Daoy (cell line): Measurements from ENCODE around the gene SPAG9. TPM values are rescaled to one million over a fixed set of nuclear protein-coding genes. Genes with fewer than 3 reads are reported as not detected.

ENCODE experiments used
- DNase-seq: peaks from one replicate; pipeline ENCODE4 v3.0.0-alpha.2; 2015; ENCODE audit warnings: low read depth
- total RNA-seq: library from RNA; depleted of rRNA; stranded (reverse); fragments of >200 nt; shearing (Covaris generic); gene quantifications from 2 replicates; pipeline ENCODE4 v1.2.3, GENCODE V29; 2014

SPAG9 gene
- total RNA-seq, 1 experiment from 2014 or later = 54.2 TPM

DNA sequence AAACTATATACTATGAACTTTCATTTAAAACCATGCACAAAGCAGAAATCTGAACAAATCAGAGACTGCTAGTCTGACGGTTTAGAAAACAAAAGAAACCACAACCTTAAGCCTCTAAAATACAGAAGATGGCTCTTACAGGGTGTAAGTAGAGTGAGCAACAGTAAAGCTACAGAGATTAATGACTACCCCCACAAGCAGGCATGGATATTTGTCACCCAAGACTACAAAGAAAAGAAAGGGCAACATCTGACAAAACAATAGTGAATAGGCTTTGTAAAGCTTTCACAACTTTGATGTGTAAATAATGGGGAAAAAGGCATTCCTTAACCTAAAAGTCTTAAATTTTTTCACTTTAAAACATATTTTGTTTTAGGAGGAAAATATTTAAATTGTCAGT lies 75.0 kb downstream of the SPAG9 start:
- DNase-seq = no peak

DNA sequence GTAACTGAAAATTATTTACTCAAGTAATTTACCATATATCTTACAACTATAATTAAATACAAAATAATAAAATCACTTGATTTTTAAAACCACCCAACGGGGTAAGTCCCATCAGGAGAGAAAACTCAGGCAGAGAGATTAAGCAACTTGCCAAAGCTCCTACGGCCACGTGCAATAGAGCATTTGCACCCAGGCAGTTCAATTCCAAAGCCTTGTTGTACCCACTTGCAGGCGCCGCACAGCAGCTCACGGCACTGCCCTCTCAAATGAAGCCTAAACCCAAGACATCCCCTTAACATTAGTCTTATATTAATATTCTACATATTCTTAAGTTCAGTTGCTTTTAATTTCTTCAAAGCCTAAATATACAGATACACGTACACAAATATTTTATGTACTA lies 75.7 kb downstream of the SPAG9 start:
- DNase-seq = no peak

DNA sequence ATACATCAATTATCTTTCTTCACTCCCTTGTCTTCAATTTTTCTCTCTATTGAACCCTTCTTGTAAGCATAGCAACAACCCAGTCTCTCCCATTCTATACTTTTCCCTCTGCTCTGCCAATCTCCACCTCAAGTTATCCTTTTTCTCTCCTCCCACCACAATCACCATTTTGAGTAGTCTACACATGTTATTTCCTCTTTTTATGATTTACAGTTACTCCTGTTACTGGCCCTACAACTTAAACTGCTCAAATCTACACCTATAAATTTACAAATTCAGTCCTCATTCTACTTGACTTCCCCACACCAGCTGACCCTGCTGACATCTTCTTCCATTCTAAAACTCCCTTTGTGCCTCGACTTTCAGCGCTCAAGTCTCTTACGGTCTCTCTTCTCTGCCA lies 84.6 kb downstream of the SPAG9 start:
- DNase-seq = no peak

- no peak for DNase-seq
Observed at GRCh38 chr17:51035431-51035830, 85.2 kb downstream of the SPAG9 start.

DNA sequence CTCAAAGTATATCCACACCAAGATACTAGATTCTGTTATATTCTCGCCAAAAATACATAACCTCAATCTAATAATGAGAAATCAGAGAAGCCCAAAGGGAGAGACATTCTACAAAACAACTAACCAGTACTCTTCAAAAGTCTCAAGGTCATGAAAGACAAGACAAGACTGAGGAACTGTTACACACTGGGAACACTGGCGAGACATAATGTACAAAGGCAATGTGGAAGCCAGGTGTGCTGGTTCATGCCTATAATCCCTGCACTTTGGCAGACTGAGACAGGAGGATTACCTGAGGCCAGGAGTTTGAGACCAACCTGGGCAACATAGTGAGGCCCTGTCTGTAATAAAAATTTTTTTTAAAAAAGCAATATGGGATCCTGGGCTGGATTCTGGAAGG lies 85.9 kb downstream of the SPAG9 start:
- DNase-seq = no peak

GRCh38 chr17:51032850-51033249 lies 87.8 kb downstream of the SPAG9 start:
- DNase-seq = no peak

DNA sequence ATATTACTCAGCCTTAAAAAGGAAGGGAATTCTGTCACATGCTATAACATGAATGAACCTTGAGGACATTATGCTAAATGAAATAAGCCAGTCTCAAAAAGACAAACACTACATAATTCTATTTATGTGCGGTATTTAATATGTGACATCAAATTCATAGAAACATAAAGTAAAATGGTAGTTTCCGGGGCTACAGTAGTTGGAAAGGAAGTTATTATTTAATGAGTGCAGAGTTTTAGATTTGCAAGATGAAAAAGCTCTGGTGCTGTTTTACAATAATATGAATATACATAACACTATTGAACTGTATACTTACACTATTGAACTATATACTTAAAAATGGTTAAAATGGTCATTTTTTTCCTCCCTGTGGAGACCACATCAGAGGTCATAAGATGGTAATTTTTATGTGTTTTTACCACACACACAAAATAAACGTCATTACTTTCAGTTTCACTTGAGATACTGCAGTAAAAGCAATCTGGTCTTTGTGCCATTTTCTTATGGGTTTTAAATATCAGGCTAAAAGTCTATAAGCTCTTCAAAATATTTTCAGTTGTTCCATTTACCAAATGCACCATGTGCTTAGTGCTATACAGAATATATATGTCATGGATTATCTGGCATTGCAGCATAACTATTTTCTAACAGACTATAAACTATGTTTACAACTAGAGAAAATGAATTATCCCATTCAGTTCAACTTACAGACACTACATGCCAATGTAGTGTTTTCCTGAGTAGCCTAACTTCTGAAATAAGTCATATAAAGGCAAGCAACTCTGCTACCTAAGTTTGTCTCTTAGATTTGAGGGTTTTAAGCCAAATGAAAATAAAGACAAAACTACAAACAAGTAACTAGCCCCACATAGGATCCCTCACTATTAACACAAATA lies 90.9 kb downstream of the SPAG9 start:
- DNase-seq = no peak

DNA sequence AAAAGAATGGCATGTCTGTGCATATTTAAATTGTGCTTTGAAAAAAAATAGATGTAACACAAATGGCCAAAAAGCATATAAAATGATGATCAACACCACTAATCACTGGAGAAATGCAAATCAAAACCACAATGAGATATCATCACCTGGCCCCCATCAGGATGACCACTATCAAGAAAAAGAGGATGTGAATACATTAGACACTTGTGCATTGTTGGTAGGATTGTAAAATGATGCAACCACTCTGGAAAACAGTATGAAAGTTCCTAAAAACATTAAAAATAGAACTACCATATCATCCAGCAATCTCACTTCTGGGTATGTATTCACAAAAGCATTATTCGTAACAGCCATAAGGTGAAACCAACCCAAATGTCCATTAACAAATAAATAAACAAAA lies 91.5 kb downstream of the SPAG9 start:
- no peak for DNase-seq

- DNase-seq = no peak
Observed at GRCh38 chr17:51028176-51028863, 92.3 kb downstream of the SPAG9 start.

- no peak for DNase-seq
Observed at GRCh38 chr17:51018541-51018940, 102.1 kb downstream of the SPAG9 start.

DNA sequence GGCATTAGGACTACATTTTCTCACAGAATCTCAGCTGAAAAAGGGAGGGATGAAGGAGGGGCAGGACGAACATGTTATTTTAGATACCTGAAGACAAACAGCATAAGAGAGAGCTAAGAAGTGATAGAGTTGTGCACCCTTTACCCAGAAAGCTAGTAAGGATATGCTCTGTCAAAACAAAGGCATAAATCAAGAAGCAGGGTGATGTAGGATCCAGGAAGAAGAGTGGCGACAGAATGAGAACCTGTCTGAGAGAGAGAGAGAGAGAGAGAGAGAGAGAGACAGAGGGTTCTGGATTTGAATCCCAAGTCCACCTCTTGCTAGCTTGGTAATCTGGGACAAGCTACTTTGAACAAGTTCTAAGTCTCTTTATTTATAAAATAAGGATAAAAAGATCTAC lies 103.4 kb downstream of the SPAG9 start:
- DNase-seq = no peak

DNA sequence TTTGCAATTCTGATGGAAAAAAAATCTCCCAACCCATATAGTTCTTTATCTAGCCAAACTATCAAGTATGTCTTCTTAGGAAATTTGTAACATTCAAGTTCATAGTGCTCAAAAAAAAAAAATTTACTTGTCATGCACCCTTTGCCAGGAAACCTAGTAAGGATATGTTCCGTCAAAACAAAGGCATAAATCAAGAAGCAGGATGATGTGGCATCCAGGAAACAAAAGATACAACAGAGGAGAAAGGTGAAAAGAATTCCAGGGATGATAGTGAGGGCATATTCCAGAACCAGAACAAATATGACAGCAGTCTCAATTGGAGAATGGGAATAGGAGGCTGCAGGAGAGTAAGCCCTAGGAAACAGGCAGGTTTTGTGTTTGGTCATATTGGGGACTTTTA lies 104.6 kb downstream of the SPAG9 start:
- no peak for DNase-seq

GRCh38 chr17:51015145-51015558 lies 105.5 kb downstream of the SPAG9 start:
- no peak for DNase-seq

- DNase-seq = no peak
Observed at GRCh38 chr17:51014129-51014528, 106.5 kb downstream of the SPAG9 start.

GRCh38 chr17:51013322-51013721 lies 107.3 kb downstream of the SPAG9 start:
- DNase-seq = no peak

DNA sequence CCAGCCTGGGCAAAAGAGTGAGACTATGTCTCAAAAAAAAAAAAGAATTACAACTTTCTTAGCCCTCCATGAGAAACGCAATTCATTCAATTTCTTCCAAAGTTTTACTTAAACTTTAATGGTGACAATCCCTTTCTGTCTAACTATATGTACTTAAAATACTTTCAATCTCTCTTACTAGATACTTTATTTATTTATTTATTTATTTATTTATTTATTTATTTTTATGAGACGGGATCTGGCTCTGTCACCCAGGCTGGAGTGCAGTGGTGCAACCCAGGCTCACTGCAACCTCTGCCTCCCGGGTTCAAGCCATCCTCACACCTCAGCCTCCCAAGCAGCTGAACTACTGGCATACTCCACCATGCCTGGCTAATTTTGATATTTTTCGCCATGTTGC lies 108.1 kb downstream of the SPAG9 start:
- no peak for DNase-seq

GRCh38 chr17:51010173-51010675 lies 110.4 kb downstream of the SPAG9 start:
- DNase-seq = no peak

DNA sequence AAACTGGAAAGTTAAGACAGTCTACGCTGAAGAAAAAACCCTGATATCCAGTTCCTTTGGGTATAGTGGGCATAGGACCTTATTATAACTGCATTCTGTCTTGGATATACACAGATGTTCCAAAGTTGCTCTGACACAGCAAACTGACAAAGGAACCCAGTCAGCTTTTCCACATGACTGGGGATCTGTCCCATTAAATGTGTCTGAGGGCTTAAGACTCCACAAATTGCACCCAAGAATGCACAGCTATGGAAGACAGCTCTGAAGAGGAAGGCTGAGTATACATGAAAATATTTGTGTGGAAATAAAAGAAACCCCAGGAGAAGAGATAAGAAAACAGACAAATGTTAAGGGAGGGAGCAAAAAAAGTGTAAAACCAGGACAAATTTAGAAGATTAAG lies 114.1 kb downstream of the SPAG9 start:
- DNase-seq = no peak

- no peak for DNase-seq
Observed at GRCh38 chr17:51005768-51006167, 114.9 kb downstream of the SPAG9 start.

DNA sequence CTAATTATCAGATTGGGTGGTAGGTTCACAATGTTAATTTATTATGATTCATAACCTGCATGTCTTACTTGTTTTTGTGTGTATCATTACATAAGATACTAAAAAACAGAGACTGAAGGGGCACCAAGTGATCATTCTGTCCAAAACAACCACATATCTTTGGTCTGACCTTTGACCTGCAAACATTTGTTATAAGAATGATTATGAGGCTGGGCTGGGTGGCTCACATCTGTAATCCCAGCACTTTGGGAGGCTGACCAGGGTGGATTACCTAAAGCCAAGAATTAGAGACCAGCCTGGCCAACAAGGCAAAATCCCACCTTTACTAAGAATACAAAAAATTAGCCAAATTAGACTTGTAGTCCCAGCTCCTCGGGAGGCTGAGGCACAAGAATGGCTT lies 116.4 kb downstream of the SPAG9 start:
- DNase-seq = no peak

DNA sequence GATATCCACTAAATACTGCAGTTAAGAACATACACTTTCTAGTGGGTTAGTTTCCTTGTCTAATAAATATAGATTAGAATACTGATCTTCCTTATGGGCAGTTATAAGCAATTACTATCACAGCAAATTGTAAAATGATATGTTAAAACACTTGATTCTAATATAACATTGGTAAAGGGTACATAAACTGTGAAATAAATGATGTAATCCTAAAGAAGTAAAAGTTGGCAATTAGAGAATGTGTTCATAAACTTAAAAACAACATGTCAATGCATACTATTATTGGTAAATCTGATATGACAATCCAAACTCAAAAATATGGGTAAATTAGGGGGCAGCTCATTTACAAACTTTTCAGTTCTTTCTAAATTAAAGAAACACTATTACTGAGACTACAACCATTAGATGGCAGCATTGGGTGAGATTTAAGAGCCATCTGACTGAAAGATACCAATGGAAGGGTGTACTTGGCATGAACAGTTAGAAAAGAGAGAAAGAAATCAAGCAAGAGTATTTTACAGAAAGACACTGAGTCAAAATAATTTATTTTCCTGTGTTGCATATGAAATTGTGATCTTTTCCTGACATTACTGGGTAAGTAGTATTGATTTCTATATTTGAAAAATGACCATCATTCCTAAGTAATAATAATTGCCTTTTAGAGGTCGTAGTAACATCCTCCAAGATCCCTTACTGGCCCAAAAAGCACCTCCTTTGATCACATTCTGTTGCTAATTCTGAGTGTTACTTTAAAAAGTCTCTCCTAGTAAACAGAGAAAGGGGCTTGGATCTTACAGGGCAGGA lies 119.6 kb downstream of the SPAG9 start:
- peak; percentile 26 for DNase-seq

DNA sequence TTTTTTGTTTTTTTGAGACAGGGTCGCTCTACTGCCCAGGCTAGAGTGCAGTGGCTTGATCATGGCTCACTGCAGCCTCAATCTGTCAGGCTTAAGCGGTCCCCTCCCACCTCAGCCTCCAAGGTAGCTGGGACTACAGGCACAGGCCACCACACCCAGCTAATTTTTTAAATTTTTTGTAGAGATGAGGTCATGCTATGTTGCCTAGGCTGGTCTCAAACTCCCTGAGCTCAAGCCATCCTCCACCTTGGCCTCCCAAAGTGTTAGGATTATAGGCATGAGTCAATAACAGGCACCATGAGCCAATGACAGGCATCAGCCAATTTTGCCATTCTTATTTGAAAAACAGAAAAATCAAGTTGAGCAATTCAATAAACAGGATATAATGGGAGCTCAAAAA lies 125.0 kb downstream of the SPAG9 start:
- DNase-seq = no peak
